GM19099 (cell line): ENCODE results near the gene PRIMA1.

ENCODE experiments used
- POLR2A ChIP-seq: IDR thresholded peaks from 3 replicates; pipeline ENCODE4 v1.6.1; 2011; ENCODE audit warnings: low read depth; ENCODE audit not compliant: insufficient read length; ENCODE audit errors: extremely low read depth

The PRIMA1 gene

GRCh38 chr14:93731753-93732152 lies 56.5 kb downstream of the PRIMA1 start:
- no peak for TF ChIP-seq POLR2A

- no peak for TF ChIP-seq POLR2A
These were observed 58.3 kb downstream of the PRIMA1 start for GRCh38 chr14:93729993-93730392.

GRCh38 chr14:93728651-93729016 lies 59.7 kb downstream of the PRIMA1 start:
- no peak for TF ChIP-seq POLR2A

GRCh38 chr14:93727917-93728650 lies 60.2 kb downstream of the PRIMA1 start:
- no peak for TF ChIP-seq POLR2A

- no peak for TF ChIP-seq POLR2A
These were observed 61.1 kb downstream of the PRIMA1 start for GRCh38 chr14:93727039-93727740.

- no peak for TF ChIP-seq POLR2A
These were observed 62.3 kb downstream of the PRIMA1 start for GRCh38 chr14:93725993-93726392.

GRCh38 chr14:93725002-93725582 lies 63.2 kb downstream of the PRIMA1 start:
- TF ChIP-seq POLR2A, result no peak

GRCh38 chr14:93723001-93723400 lies 65.3 kb downstream of the PRIMA1 start:
- TF ChIP-seq POLR2A, result no peak

- no peak for TF ChIP-seq POLR2A
These were observed 67.3 kb downstream of the PRIMA1 start for GRCh38 chr14:93720981-93721483.

- no peak for TF ChIP-seq POLR2A
These were observed 68.0 kb downstream of the PRIMA1 start for GRCh38 chr14:93720076-93720815.

- no peak for TF ChIP-seq POLR2A
These were observed 69.0 kb downstream of the PRIMA1 start for GRCh38 chr14:93719256-93719655.

GRCh38 chr14:93717668-93718320 lies 70.5 kb downstream of the PRIMA1 start:
- no peak for TF ChIP-seq POLR2A

- TF ChIP-seq POLR2A, result no peak
These were observed 71.3 kb downstream of the PRIMA1 start for GRCh38 chr14:93716746-93717667.

- TF ChIP-seq POLR2A, result no peak
These were observed 72.1 kb downstream of the PRIMA1 start for GRCh38 chr14:93716002-93716745.
